T-helper 2 cell treated with Interferon-gamma antibody and Interleukin-4, amounts not matched to agents 5 μg/mL and 100 μg/mL, for 36 hours (primary cell): ENCODE data around the gene G0S2.
A peak's percentile ranks its signal among the peaks of the same experiment; 100 is the strongest.
"Not testable (repeated sequence)": the region's sequence is repeated elsewhere in the genome, so short reads cannot be mapped to it uniquely, and the experiment has no call there.

Experiments
- DNase-seq: peaks from one replicate; pipeline ENCODE4 v3.0.0; 2021; ENCODE audit warnings: low spot score
- H3K27ac Mint-ChIP-seq: one replicate; pipeline ENCODE4 v1.8.0; 2021; ENCODE audit warnings: mild to moderate bottlenecking, mixed read lengths
- H3K27me3 Mint-ChIP-seq: one replicate; pipeline ENCODE4 v1.8.0; 2021; ENCODE audit warnings: low read depth, mixed read lengths
- H3K36me3 Mint-ChIP-seq: one replicate; pipeline ENCODE4 v1.8.0; 2021; ENCODE audit warnings: low read depth, mixed read lengths
- H3K4me1 Mint-ChIP-seq: one replicate; pipeline ENCODE4 v1.8.0; 2021; ENCODE audit warnings: low read depth, mixed read lengths
- H3K4me3 Mint-ChIP-seq: one replicate; pipeline ENCODE4 v1.8.0; 2022; ENCODE audit warnings: mild to moderate bottlenecking, moderate library complexity, mixed read lengths
- H3K9me3 Mint-ChIP-seq: one replicate; pipeline ENCODE4 v1.8.0; 2021; ENCODE audit warnings: mixed read lengths

The G0S2 gene

DNA sequence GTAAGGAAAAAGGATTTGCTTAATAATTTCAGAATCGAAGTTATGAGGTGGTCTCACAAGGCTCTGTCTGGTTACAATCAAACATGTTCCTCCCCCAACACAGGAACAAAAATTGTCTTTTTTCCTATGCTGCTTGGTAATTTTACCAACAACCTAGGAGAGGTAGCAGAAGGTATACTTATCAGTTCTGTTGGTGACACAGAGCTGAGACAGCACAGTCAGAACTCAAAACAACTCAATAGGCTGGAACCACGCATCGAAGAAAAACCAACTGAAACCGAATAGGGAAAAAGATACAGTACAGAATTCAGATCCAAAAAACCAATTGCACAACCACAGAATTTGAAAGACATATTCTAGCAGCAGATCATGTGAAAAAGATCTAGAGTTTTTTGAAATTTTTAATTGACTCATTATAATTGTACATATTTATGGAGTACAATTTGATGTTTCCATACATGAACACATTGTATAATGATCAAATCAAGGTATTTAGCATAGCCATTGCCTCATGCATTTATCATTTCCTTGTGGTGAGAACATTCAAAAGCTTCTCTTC, 3.8 kb downstream of the G0S2 start:
- H3K36me3 Mint-ChIP-seq, result no peaks in the 10 kb centered on the region
- no peak overlapping the region for H3K27ac Mint-ChIP-seq
- peaks cover 20% of the 10 kb centered on the region for H3K4me1 Mint-ChIP-seq
- H3K27me3 Mint-ChIP-seq, result peaks cover 51% of the 10 kb centered on the region
- H3K4me3 Mint-ChIP-seq, result no peak overlapping the region
- no peaks in the 10 kb centered on the region for H3K9me3 Mint-ChIP-seq
- DNase-seq, result no peak

GRCh38 chr1:209685821-209686220, 10.6 kb downstream of the G0S2 start:
- no peaks in the 10 kb centered on the region for H3K9me3 Mint-ChIP-seq
- peaks cover 26% of the 10 kb centered on the region for H3K4me1 Mint-ChIP-seq
- no peaks in the 10 kb centered on the region for H3K36me3 Mint-ChIP-seq
- DNase-seq, result peak; percentile 29
- H3K27ac Mint-ChIP-seq, result peak overlapping the region; percentile 73
- peaks cover 24% of the 10 kb centered on the region for H3K27me3 Mint-ChIP-seq
- H3K4me3 Mint-ChIP-seq, result peak overlapping the region; percentile 77

DNA sequence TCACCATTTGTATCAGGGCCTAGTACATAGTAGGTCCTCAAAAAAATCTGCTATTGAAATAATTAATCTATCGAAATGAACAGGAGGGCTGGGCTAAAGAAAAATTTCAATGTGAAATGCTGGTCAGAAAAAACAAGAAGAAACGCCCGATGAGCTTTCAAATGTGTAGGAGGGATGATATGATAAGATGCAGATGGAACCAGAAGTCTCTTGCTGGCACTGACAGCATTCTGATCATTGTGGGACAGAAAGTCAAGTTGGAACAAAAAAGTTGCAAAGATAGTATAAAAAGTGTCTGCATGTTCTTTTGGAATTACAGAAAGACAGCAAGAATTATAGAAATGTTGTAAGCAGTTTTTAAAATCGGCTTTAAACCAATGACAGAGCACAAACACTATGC, 11.1 kb downstream of the G0S2 start:
- peak overlapping the region; percentile 77 for H3K4me3 Mint-ChIP-seq
- no peaks in the 10 kb centered on the region for H3K36me3 Mint-ChIP-seq
- H3K27ac Mint-ChIP-seq, result no peak overlapping the region
- no peaks in the 10 kb centered on the region for H3K9me3 Mint-ChIP-seq
- H3K27me3 Mint-ChIP-seq, result peaks cover 20% of the 10 kb centered on the region
- DNase-seq, result no peak
- H3K4me1 Mint-ChIP-seq, result peaks cover 26% of the 10 kb centered on the region

GRCh38 chr1:209688746-209689234, 13.6 kb downstream of the G0S2 start:
- peaks cover 34% of the 10 kb centered on the region for H3K4me1 Mint-ChIP-seq
- no peak for DNase-seq
- H3K27ac Mint-ChIP-seq, result no peak overlapping the region
- H3K4me3 Mint-ChIP-seq, result no peak overlapping the region
- H3K27me3 Mint-ChIP-seq, result peaks cover 14% of the 10 kb centered on the region
- no peaks in the 10 kb centered on the region for H3K9me3 Mint-ChIP-seq
- no peaks in the 10 kb centered on the region for H3K36me3 Mint-ChIP-seq

DNA sequence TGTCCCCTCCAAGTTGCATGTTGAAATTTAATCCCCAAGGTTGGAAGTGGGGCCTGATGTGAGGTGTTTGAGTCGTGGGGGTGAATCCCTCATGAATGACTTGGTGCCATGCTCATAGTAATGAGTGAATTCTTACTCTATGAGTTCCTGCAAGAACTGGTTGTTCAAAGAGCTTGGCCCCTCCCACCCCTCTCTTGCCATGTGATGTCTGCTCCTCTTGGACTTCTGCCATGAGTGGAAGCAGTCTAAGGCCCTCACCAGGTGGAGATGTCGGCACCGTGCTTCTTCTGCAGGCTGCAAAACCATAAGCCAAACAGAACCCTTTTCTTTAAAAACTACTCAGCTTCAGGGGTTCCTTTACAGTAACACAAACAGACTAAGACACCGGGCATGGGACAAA, 14.3 kb downstream of the G0S2 start:
- no peak for DNase-seq
- no peak overlapping the region for H3K27ac Mint-ChIP-seq
- H3K9me3 Mint-ChIP-seq, result no peaks in the 10 kb centered on the region
- H3K27me3 Mint-ChIP-seq, result peaks cover 12% of the 10 kb centered on the region
- peaks cover 35% of the 10 kb centered on the region for H3K4me1 Mint-ChIP-seq
- no peak overlapping the region for H3K4me3 Mint-ChIP-seq
- H3K36me3 Mint-ChIP-seq, result no peaks in the 10 kb centered on the region

GRCh38 chr1:209691237-209691636, 16.0 kb downstream of the G0S2 start:
- peaks cover 8% of the 10 kb centered on the region for H3K27me3 Mint-ChIP-seq
- no peak overlapping the region for H3K4me3 Mint-ChIP-seq
- no peak overlapping the region for H3K27ac Mint-ChIP-seq
- no peaks in the 10 kb centered on the region for H3K9me3 Mint-ChIP-seq
- peaks cover 25% of the 10 kb centered on the region for H3K4me1 Mint-ChIP-seq
- DNase-seq, result no peak
- no peaks in the 10 kb centered on the region for H3K36me3 Mint-ChIP-seq

GRCh38 chr1:209692296-209692695, 17.1 kb downstream of the G0S2 start:
- no peaks in the 10 kb centered on the region for H3K36me3 Mint-ChIP-seq
- H3K27ac Mint-ChIP-seq, result no peak overlapping the region
- peaks cover 24% of the 10 kb centered on the region for H3K4me1 Mint-ChIP-seq
- no peaks in the 10 kb centered on the region for H3K9me3 Mint-ChIP-seq
- H3K27me3 Mint-ChIP-seq, result peaks cover 5% of the 10 kb centered on the region
- no peak overlapping the region for H3K4me3 Mint-ChIP-seq
- no peak for DNase-seq

DNA sequence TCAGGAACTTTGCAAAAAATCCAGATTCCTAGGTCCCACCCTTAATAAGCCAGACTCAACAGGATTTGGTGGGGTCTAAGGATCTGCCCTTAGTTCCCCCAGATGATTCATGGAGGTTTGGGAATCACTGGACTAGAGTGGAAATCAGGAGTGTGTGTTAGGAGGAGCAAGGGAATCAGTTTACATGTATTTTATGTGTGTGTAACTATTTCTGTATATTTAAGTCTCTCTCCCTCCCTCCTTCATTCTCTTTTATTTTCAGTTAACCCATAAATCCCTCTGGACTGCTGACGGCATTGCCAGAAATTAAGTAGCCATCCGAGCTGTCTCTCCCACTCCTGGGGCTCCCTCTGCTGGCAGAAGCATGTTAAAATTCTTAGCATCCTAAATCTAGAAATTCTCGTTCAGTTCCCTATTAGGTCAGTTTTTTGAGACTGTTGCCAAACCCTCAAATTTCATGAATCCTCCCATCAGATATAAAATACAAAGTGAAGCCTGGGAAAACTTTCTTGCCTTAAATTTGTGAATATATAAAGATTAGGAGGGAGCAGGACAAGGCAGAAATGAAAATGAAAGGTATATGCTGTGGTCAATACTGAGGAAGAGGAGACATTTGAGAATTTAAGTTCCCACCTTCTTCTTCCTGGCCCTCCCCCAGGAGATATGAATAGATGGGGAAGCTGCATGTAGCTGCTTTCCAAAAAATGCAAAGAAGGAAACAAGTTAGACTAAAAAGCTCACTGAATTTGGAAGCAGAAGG, 17.7 kb downstream of the G0S2 start:
- Mint-ChIP-seq H3K4me3 (peak overlapping the region; percentile 2), H3K36me3 (no peaks in the 10 kb centered on the region), H3K27ac (peak overlapping the region; percentile 27), H3K4me1 (peaks cover 25% of the 10 kb centered on the region), H3K9me3 (no peaks in the 10 kb centered on the region), H3K27me3 (peaks cover 2% of the 10 kb centered on the region)
- DNase-seq, result peak; percentile 55

DNA sequence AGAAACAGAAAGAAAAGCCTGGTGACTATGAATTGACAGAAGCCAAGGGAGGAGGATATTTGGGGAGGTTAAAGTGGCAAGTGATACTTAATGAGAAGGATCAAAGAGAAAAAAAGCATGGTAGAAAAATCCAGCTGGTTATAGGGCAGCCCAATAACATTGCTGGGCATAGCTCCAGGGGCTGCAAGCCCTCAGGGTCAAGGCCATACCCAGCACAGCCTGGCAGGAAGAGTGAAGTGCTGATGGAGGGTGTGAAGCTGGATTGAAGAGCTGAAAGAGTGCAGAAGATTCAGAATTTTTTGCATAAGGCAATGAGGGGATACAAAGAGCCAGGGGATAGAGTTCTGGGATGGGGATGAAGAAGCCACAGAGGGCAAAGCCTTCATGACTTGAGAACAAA, 21.5 kb downstream of the G0S2 start:
- no peak overlapping the region for H3K4me3 Mint-ChIP-seq
- no peaks in the 10 kb centered on the region for H3K9me3 Mint-ChIP-seq
- H3K27ac Mint-ChIP-seq, result no peak overlapping the region
- H3K4me1 Mint-ChIP-seq, result peaks cover 38% of the 10 kb centered on the region
- no peaks in the 10 kb centered on the region for H3K27me3 Mint-ChIP-seq
- no peak for DNase-seq
- no peaks in the 10 kb centered on the region for H3K36me3 Mint-ChIP-seq

DNA sequence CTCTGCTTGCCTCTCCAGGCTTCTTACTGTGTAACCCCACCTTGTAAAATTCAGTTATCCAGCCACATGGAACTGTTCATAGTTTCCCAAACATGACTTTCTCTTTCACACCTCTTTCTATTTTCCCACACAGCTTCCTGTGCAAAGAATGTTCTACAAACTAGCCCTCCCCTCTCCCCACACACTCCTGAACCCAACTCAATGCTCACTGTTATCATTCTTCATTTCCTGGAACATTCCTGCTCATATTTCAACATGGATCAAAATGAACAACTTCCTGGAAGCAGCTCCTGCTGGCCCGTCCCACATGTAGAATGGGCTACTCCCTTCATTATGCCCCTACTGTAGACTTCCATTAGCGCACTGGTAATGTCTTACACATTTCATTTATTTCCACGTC, 21.9 kb downstream of the G0S2 start:
- Mint-ChIP-seq H3K27me3 (no peaks in the 10 kb centered on the region), H3K9me3 (no peaks in the 10 kb centered on the region), H3K36me3 (no peaks in the 10 kb centered on the region), H3K4me1 (peaks cover 40% of the 10 kb centered on the region), H3K4me3 (no peak overlapping the region), H3K27ac (no peak overlapping the region)
- no peak for DNase-seq

- H3K27ac Mint-ChIP-seq, H3K9me3 Mint-ChIP-seq, H3K36me3 Mint-ChIP-seq, DNase-seq, H3K27me3 Mint-ChIP-seq, H3K4me3 Mint-ChIP-seq: not testable (repeated sequence)
- H3K4me1 Mint-ChIP-seq, result peaks cover 47% of the 10 kb centered on the region
Observed at GRCh38 chr1:209700686-209701085, 25.5 kb downstream of the G0S2 start.

- no peaks in the 10 kb centered on the region for H3K27me3 Mint-ChIP-seq
- no peaks in the 10 kb centered on the region for H3K36me3 Mint-ChIP-seq
- H3K27ac Mint-ChIP-seq, result no peak overlapping the region
- no peak for DNase-seq
- H3K4me3 Mint-ChIP-seq, result no peak overlapping the region
- H3K9me3 Mint-ChIP-seq, result no peaks in the 10 kb centered on the region
- peaks cover 44% of the 10 kb centered on the region for H3K4me1 Mint-ChIP-seq
Observed at GRCh38 chr1:209702832-209703231, 27.6 kb downstream of the G0S2 start.

GRCh38 chr1:209703834-209704504, 28.8 kb downstream of the G0S2 start:
- Mint-ChIP-seq H3K36me3 (no peaks in the 10 kb centered on the region), H3K27ac (peak overlapping the region; percentile 19), H3K4me1 (peaks cover 38% of the 10 kb centered on the region), H3K27me3 (no peaks in the 10 kb centered on the region), H3K9me3 (no peaks in the 10 kb centered on the region), H3K4me3 (no peak overlapping the region)
- DNase-seq, result no peak

- DNase-seq, result no peak
- peak within 1 kb of the TSS; percentile 19 for H3K27ac Mint-ChIP-seq
- H3K4me1 Mint-ChIP-seq, result peaks cover 38% of the 10 kb centered on the region
- no peaks in the 10 kb centered on the region for H3K27me3 Mint-ChIP-seq
- H3K9me3 Mint-ChIP-seq, result no peaks in the 10 kb centered on the region
- H3K36me3 Mint-ChIP-seq, result no peaks in the 10 kb centered on the region
- no peak within 1 kb of the TSS for H3K4me3 Mint-ChIP-seq
Observed at GRCh38 chr1:209704584-209704983, 29.4 kb downstream of the G0S2 start, which contains the start of gene HSD11B1. HSD11B1 (plus strand) TSS chr1:209704846; CDS start chr1:209704943, 97 bp downstream.
